Osteoblast (primary cell): ENCODE results near the gene PLA2G2E. TPM values are rescaled to one million over a fixed set of nuclear protein-coding genes. Genes with fewer than 3 reads are reported as not detected.

ENCODE experiments used
- total RNA-seq: library from RNA; depleted of rRNA; stranded (reverse); fragments of >200 nt; gene quantifications from 2 replicates; pipeline ENCODE4 v1.2.3, GENCODE V29; 2012

PLA2G2E gene
- total RNA-seq, 1 donor: not detected

Other genes starting within 250 kb of the PLA2G2E start
- gene TMCO4, start 123.7 kb downstream of the PLA2G2E start, total RNA-seq: 24.2 and 27.5 TPM in 2 replicates
- not detected in 2 replicates for gene RNF186, start 108.3 kb downstream of the PLA2G2E start, total RNA-seq
- gene OTUD3, start 41.2 kb downstream of the PLA2G2E start, total RNA-seq: 4.0 and 4.1 TPM in 2 replicates
- not detected in 2 replicates for gene PLA2G2A, start 56.0 kb upstream of the PLA2G2E start, total RNA-seq
- 1.8 and 2.9 TPM in 2 replicates for gene PLA2G5, start 146.6 kb upstream of the PLA2G2E start, total RNA-seq
- not detected in 2 replicates for gene PLA2G2D, start 195.9 kb upstream of the PLA2G2E start, total RNA-seq
- not detected in 2 replicates for gene PLA2G2F, start 215.7 kb upstream of the PLA2G2E start, total RNA-seq